ENCODE measurements around the gene ISG15. TPM values are rescaled to one million over a fixed set of nuclear protein-coding genes. Genes with fewer than 3 reads are reported as not detected.
"Not testable (repeated sequence)": the region's sequence is repeated elsewhere in the genome, so short reads cannot be mapped to it uniquely, and the experiment has no call there.

The ISG15 gene
- total RNA-seq, 1 experiment from 2014 or later: 140 TPM

DNA sequence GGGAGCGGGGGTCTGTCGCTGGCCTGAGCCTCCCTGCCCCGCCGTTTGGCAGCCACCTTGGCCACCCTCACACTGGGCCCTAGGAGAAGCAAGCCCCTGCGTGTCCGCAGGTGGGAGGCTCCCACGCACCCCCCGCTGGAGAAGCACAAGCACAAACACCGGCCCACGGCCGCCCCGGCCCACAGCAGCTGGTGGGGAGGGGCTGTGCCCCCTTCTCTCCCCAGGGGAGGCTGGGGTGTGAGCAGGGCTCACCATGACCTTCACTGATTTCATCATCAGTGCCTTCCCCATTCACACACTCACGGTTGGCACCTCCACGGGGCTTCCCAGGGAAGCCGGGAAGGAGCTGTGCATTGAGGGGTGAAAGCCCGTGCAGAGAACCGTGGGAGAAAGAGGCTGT lies 14.5 kb downstream of the ISG15 start:
- Histone ChIP-seq H3K36me3 (ENCODE audit: control insufficient read depth in 1 of 2, insufficient read depth in 2 of 2, low read length in 2 of 2) (peaks cover 0 to 16% of the 10 kb centered on the region in 2 experiments; a peak in 1 of 4 replicates), H3K4me2 (ENCODE audit: low read length) (no peak overlapping the region), H3K27me3 (ENCODE audit: insufficient read depth, low read length) (no peaks in the 10 kb centered on the region), H4K20me1 (ENCODE audit: insufficient read depth) (no peaks in the 10 kb centered on the region), H3K9me2 (ENCODE audit: insufficient read depth) (no peaks in the 10 kb centered on the region), H3K9me3 (ENCODE audit: control insufficient read depth in 1 of 2, insufficient read depth in 1 of 2, low read depth in 1 of 2, low read length in 2 of 2) (no peaks in the 10 kb centered on the region), H3K79me2 (ENCODE audit: insufficient read depth, low read length) (peaks cover 76% of the 10 kb centered on the region), H3K4me1 (ENCODE audit: control insufficient read depth in 1 of 2, insufficient read depth in 2 of 2, low read length in 2 of 2) (peaks cover 25 to 36% of the 10 kb centered on the region in 2 experiments), H3K27ac (ENCODE audit: low read depth, low read length) (no peak overlapping the region), H3K9ac (ENCODE audit: low read length) (no peak overlapping the region), H3K4me3 (replicated peaks in 1 of 2; ENCODE audit: low read depth in 1 of 2, low read length in 2 of 2) (no peak overlapping the region), H2AFZ (ENCODE audit: low read depth, low read length, poor library complexity, severe bottlenecking) (no peak overlapping the region)
- TF ChIP-seq, protein P1, sequence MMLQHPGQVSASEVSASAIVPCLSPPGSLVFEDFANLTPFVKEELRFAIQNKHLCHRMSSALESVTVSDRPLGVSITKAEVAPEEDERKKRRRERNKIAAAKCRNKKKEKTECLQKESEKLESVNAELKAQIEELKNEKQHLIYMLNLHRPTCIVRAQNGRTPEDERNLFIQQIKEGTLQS (IDR thresholded peaks at IDR 0.05): no peak
- TF ChIP-seq TCF7L2 (IDR thresholded peaks at IDR 0.05; ENCODE audit: borderline replicate concordance, extremely low read depth, insufficient read depth, insufficient read length) (no peak), POLR2AphosphoS5 (IDR thresholded peaks at IDR 0.05; ENCODE audit: low read depth, low read length) (no peak)
- CTCF ChIA-PET: no interaction called here
- no peak for ATAC-seq
- POLR2A ChIA-PET: no interaction called here
- intact Hi-C loops (cut with micrococcal nuclease): no loop called here
- BruUV-seq (replicated peaks): no TSS peak
- RAD21 ChIA-PET (ENCODE audit: low non-redundant PET in 1 of 2, low total read pairs in 2 of 2, uncharacterized antibody in 2 of 2, unreplicated experiment in 2 of 2): no interaction called here
- DNase-seq (ENCODE audit: low read depth, low spot score): no peak

DNA sequence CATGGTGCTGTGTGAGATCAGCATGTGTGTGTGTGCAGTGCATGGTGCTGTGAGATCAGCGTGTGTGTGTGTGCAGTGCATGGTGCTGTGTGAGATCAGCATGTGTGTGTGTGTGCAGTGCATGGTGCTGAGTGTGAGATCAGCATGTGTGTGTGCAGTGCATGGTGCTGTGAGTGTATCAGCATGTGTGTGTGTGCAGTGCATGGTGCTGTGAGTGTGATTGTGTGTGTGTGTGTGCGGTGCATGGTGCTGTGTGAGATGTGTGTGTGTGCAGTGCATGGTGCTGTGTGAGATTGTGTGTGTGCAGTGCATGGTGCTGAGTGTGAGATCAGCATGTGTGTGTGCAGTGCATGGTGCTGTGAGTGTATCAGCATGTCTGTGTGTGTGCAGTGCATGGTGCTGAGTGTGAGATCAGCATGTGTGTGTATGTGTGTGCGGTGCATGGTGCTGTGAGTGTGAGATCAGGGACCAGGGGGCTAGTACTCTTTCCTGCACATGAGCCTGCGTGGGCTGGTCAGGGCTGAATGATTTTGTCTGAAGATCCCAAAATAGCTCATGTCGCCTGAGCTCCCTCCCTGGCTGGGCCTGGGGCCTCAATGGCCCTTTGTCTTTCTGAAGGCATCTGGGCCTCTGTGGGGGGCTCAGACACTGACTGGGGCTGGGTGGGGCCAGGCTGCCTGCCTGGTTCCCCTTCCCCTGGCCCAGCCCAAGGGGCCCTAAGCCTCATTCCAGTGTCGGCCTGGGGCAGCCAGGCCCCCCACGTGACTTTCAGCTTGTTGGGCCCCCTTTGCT lies 17.8 kb downstream of the ISG15 start:
- ATAC-seq; RAD21 ChIA-PET (ENCODE audit: low non-redundant PET in 1 of 2, low total read pairs in 2 of 2, uncharacterized antibody in 2 of 2, unreplicated experiment in 2 of 2); H3K27me3 ChIP-seq (ENCODE audit: insufficient read depth, low read length); POLR2A ChIA-PET; DNase-seq (ENCODE audit: low read depth, low spot score); H2AFZ ChIP-seq (ENCODE audit: low read depth, low read length, poor library complexity, severe bottlenecking); H3K9me2 ChIP-seq (ENCODE audit: insufficient read depth); H3K9me3 ChIP-seq (ENCODE audit: control insufficient read depth in 1 of 2, insufficient read depth in 1 of 2, low read depth in 1 of 2, low read length in 2 of 2); BruUV-seq (replicated peaks); H4K20me1 ChIP-seq (ENCODE audit: insufficient read depth); CTCF ChIA-PET; H3K4me3 ChIP-seq (replicated peaks in 1 of 2; ENCODE audit: low read depth in 1 of 2, low read length in 2 of 2); H3K27ac ChIP-seq (ENCODE audit: low read depth, low read length); intact Hi-C loops (cut with micrococcal nuclease); H3K9ac ChIP-seq (ENCODE audit: low read length); H3K4me2 ChIP-seq (ENCODE audit: low read length); H3K4me1 ChIP-seq (ENCODE audit: control insufficient read depth in 1 of 2, insufficient read depth in 2 of 2, low read length in 2 of 2): not testable (repeated sequence)
- Histone ChIP-seq H3K36me3 (ENCODE audit: control insufficient read depth in 1 of 2, insufficient read depth in 2 of 2, low read length in 2 of 2) (peaks cover 0 to 15% of the 10 kb centered on the region in 2 experiments; a peak in 1 of 4 replicates), H3K79me2 (ENCODE audit: insufficient read depth, low read length) (peaks cover 65% of the 10 kb centered on the region)
